ENCODE data around the gene CHAF1B. TPM values are rescaled to one million over a fixed set of nuclear protein-coding genes. Genes with fewer than 3 reads are reported as not detected.

CHAF1B gene
- polyA plus RNA-seq, 2 donors, result 2.1 to 3.2 TPM

DNA sequence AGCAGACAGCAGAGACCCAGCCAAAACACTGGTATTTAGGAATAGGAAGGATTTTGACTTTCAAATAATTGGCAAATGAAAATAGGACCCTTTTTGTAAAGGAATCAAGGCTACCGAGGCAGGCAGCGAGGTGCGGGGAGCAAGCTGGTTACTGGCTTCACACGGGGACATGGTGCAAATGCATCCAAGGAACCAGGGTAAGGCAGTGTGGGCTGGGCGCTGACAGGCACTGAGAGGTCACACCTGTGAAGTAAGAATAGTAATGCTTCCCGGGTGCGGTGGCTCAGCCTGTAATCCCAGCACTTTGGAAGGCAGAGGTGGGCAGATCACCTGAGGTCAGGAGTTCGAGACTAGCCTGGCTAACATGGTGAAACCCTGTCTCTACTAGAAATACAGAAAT lies 15.5 kb downstream of the CHAF1B start:
- no peak overlapping the region for H3K27ac ChIP-seq (ENCODE audit: low read depth in 2 of 2, low read length in 1 of 2)
- no peaks in the 10 kb centered on the region for H3K4me1 ChIP-seq (ENCODE audit: control insufficient read depth in 2 of 2, insufficient read depth in 2 of 2, low read length in 1 of 2)
- H3K27me3 ChIP-seq (ENCODE audit: control insufficient read depth in 1 of 2, insufficient read depth in 2 of 2, low read length in 2 of 2), result no peaks in the 10 kb centered on the region
- peaks cover 0 to 11% of the 10 kb centered on the region in 2 donors for H3K36me3 ChIP-seq (ENCODE audit: control insufficient read depth in 2 of 2, insufficient read depth in 2 of 2, low read length in 1 of 2)
- WGBS, 2 donors, result 95 to 97% methylated on average over 8 of the region's 8 CpGs
- no peaks in the 10 kb centered on the region for H3K9me3 ChIP-seq (ENCODE audit: control insufficient read depth in 2 of 2, insufficient read depth in 1 of 2, low read depth in 1 of 2, low read length in 1 of 2)
- no peak overlapping the region for H3K4me3 ChIP-seq (ENCODE audit: low read depth in 1 of 2, low read length in 2 of 2)

DNA sequence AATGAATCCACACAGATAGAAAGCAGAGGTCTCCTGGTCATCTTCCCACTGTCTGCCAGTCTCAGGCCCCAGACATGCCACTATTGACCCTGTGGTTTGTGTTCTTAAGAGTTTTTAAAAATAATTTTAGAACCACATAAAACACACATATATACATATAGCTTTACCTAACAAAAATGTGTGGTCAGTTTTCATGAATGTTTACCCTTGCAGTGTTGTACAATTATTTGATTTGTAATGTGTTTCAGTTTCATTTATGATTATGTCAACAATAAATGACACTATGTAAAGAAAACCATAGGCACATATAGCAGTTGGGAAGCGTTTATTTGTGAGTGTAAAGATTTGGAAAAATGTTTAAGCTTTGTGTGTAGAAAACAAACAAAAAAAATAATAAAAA lies 17.1 kb downstream of the CHAF1B start:
- Histone ChIP-seq H3K27ac (ENCODE audit: low read depth in 2 of 2, low read length in 1 of 2) (no peak overlapping the region), H3K4me3 (ENCODE audit: low read depth in 1 of 2, low read length in 2 of 2) (no peak overlapping the region), H3K27me3 (ENCODE audit: control insufficient read depth in 1 of 2, insufficient read depth in 2 of 2, low read length in 2 of 2) (no peaks in the 10 kb centered on the region), H3K9me3 (ENCODE audit: control insufficient read depth in 2 of 2, insufficient read depth in 1 of 2, low read depth in 1 of 2, low read length in 1 of 2) (no peaks in the 10 kb centered on the region), H3K36me3 (ENCODE audit: control insufficient read depth in 2 of 2, insufficient read depth in 2 of 2, low read length in 1 of 2) (peaks cover 0 to 8% of the 10 kb centered on the region in 2 donors), H3K4me1 (ENCODE audit: control insufficient read depth in 2 of 2, insufficient read depth in 2 of 2, low read length in 1 of 2) (no peaks in the 10 kb centered on the region)
- 69 to 85% methylated on average over 1 of the region's 1 CpG for WGBS, 2 donors

DNA sequence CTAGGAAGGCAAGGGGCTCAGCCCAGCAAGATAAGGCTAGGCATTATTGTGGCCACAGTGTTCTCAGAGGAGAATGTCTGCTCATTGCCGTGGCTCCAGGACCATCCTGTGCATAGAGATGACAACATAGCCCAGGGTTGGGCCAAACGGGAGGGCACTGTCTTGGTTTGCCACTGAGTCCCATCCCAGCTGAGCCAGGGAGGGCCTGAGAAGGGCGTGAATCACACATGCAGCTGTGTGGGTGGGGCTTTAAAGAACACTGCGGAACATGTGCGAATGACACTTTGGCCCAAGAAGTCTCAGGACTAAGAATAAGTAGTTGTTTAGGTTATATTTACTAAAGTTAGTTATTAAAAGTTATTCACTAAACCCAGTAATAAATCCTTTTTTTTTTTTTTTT lies 18.5 kb downstream of the CHAF1B start:
- WGBS, 2 donors, result 87 to 89% methylated on average over 5 of the region's 5 CpGs
- H3K36me3 ChIP-seq (ENCODE audit: control insufficient read depth in 2 of 2, insufficient read depth in 2 of 2, low read length in 1 of 2), result peaks cover 0 to 10% of the 10 kb centered on the region in 2 donors
- H3K27me3 ChIP-seq (ENCODE audit: control insufficient read depth in 1 of 2, insufficient read depth in 2 of 2, low read length in 2 of 2), result no peaks in the 10 kb centered on the region
- H3K4me1 ChIP-seq (ENCODE audit: control insufficient read depth in 2 of 2, insufficient read depth in 2 of 2, low read length in 1 of 2), result no peaks in the 10 kb centered on the region
- H3K27ac ChIP-seq (ENCODE audit: low read depth in 2 of 2, low read length in 1 of 2), result no peak overlapping the region
- no peak overlapping the region for H3K4me3 ChIP-seq (ENCODE audit: low read depth in 1 of 2, low read length in 2 of 2)
- H3K9me3 ChIP-seq (ENCODE audit: control insufficient read depth in 2 of 2, insufficient read depth in 1 of 2, low read depth in 1 of 2, low read length in 1 of 2), result no peaks in the 10 kb centered on the region

GRCh38 chr21:36408568-36408967 lies 23.4 kb downstream of the CHAF1B start:
- WGBS, 2 donors, result 89 to 91% methylated on average over 6 of the region's 6 CpGs

DNA sequence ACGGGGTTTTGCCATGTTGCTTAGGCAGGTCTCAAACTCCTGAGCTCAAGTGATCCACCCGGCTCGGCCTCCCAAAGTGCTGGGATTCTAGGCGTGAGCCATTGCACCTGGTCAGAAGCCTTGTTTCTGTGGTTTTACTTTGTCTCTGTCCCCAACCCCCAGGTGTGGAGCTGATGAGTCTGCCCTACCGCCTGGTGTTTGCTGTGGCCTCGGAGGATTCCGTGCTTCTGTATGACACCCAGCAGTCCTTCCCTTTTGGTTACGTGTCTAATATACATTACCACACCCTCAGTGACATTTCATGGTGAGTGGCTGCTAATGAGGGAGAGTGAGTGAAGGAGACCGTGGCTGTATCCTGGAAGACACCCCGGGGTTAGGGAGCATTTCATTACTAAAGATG lies 26.1 kb downstream of the CHAF1B start:
- 94% methylated on average over 10 of the region's 10 CpGs for WGBS, 2 donors
- no peaks in the 10 kb centered on the region for H3K27me3 ChIP-seq (ENCODE audit: control insufficient read depth in 1 of 2, insufficient read depth in 2 of 2, low read length in 2 of 2)
- H3K9me3 ChIP-seq (ENCODE audit: control insufficient read depth in 2 of 2, insufficient read depth in 1 of 2, low read depth in 1 of 2, low read length in 1 of 2), result no peaks in the 10 kb centered on the region
- H3K4me3 ChIP-seq (ENCODE audit: low read depth in 1 of 2, low read length in 2 of 2), result no peak overlapping the region
- H3K4me1 ChIP-seq (ENCODE audit: control insufficient read depth in 2 of 2, insufficient read depth in 2 of 2, low read length in 1 of 2), result no peaks in the 10 kb centered on the region
- H3K27ac ChIP-seq (ENCODE audit: low read depth in 2 of 2, low read length in 1 of 2), result no peak overlapping the region
- peaks cover 5 to 11% of the 10 kb centered on the region in 2 donors for H3K36me3 ChIP-seq (ENCODE audit: control insufficient read depth in 2 of 2, insufficient read depth in 2 of 2, low read length in 1 of 2)

More at GRCh38 chr21:36408568-36408967, 23.4 kb downstream of the CHAF1B start:
- H3K27ac ChIP-seq (ENCODE audit: low read depth in 2 of 2, low read length in 1 of 2), result no peak overlapping the region
- peaks cover 0 to 8% of the 10 kb centered on the region in 2 donors for H3K36me3 ChIP-seq (ENCODE audit: control insufficient read depth in 2 of 2, insufficient read depth in 2 of 2, low read length in 1 of 2)
- H3K9me3 ChIP-seq (ENCODE audit: control insufficient read depth in 2 of 2, insufficient read depth in 1 of 2, low read depth in 1 of 2, low read length in 1 of 2), result no peaks in the 10 kb centered on the region
- H3K27me3 ChIP-seq (ENCODE audit: control insufficient read depth in 1 of 2, insufficient read depth in 2 of 2, low read length in 2 of 2), result no peaks in the 10 kb centered on the region
- no peak overlapping the region for H3K4me3 ChIP-seq (ENCODE audit: low read depth in 1 of 2, low read length in 2 of 2)
- H3K4me1 ChIP-seq (ENCODE audit: control insufficient read depth in 2 of 2, insufficient read depth in 2 of 2, low read length in 1 of 2), result no peaks in the 10 kb centered on the region

DNA sequence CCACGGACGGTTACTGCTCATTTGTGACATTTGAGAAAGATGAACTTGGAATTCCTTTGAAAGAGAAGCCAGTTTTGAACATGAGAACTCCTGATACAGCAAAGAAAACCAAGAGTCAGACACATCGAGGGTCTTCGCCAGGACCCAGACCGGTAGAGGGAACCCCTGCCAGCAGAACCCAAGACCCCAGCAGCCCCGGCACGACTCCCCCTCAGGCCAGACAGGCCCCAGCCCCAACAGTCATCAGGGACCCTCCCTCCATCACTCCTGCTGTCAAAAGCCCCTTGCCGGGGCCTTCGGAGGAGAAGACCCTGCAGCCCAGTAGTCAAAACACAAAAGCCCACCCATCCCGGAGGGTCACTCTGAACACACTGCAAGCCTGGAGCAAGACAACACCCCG lies 27.7 kb downstream of the CHAF1B start:
- Histone ChIP-seq H3K36me3 (ENCODE audit: control insufficient read depth in 2 of 2, insufficient read depth in 2 of 2, low read length in 1 of 2) (peaks cover 5 to 11% of the 10 kb centered on the region in 2 donors), H3K9me3 (ENCODE audit: control insufficient read depth in 2 of 2, insufficient read depth in 1 of 2, low read depth in 1 of 2, low read length in 1 of 2) (no peaks in the 10 kb centered on the region), H3K4me1 (ENCODE audit: control insufficient read depth in 2 of 2, insufficient read depth in 2 of 2, low read length in 1 of 2) (no peaks in the 10 kb centered on the region), H3K27ac (ENCODE audit: low read depth in 2 of 2, low read length in 1 of 2) (no peak overlapping the region), H3K4me3 (ENCODE audit: low read depth in 1 of 2, low read length in 2 of 2) (no peak overlapping the region), H3K27me3 (ENCODE audit: control insufficient read depth in 1 of 2, insufficient read depth in 2 of 2, low read length in 2 of 2) (no peaks in the 10 kb centered on the region)
- 78 to 85% methylated on average over 11 of the region's 11 CpGs for WGBS, 2 donors

GRCh38 chr21:36415375-36415774 lies 30.2 kb downstream of the CHAF1B start:
- H3K36me3 ChIP-seq (ENCODE audit: control insufficient read depth in 2 of 2, insufficient read depth in 2 of 2, low read length in 1 of 2), result peaks cover 5 to 13% of the 10 kb centered on the region in 2 donors

DNA sequence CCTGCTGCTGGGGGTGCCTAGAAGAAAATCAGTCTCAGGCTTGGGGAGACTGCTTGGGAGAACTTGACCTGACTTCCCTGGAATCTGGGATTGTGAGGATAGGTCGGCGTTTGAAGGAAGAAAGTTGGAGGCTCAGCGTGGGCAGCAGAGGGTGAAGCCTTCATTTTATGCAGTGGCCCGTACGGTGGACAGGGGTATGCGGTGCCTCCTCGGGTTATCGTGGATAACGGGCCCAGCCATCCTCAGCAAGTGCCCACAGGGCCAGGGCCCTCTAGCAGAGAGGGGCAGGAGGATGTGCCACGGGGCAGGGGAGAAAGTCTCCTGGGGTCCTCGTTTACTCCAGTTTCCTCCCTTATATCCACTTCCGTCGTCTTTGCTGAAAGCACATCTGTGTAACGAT lies 34.0 kb downstream of the CHAF1B start:
- WGBS, 2 donors, result 82 to 84% methylated on average over 14 of the region's 14 CpGs
- Histone ChIP-seq H3K9me3 (ENCODE audit: control insufficient read depth in 2 of 2, insufficient read depth in 1 of 2, low read depth in 1 of 2, low read length in 1 of 2) (no peaks in the 10 kb centered on the region), H3K4me3 (ENCODE audit: low read depth in 1 of 2, low read length in 2 of 2) (no peak overlapping the region), H3K27me3 (ENCODE audit: control insufficient read depth in 1 of 2, insufficient read depth in 2 of 2, low read length in 2 of 2) (no peaks in the 10 kb centered on the region), H3K36me3 (ENCODE audit: control insufficient read depth in 2 of 2, insufficient read depth in 2 of 2, low read length in 1 of 2) (peaks cover 0 to 7% of the 10 kb centered on the region in 2 donors), H3K4me1 (ENCODE audit: control insufficient read depth in 2 of 2, insufficient read depth in 2 of 2, low read length in 1 of 2) (peaks cover 0 to 2% of the 10 kb centered on the region in 2 donors), H3K27ac (ENCODE audit: low read depth in 2 of 2, low read length in 1 of 2) (no peak overlapping the region)

More at GRCh38 chr21:36415375-36415774, 30.2 kb downstream of the CHAF1B start:
- 93 to 96% methylated on average over 6 of the region's 6 CpGs for WGBS, 2 donors
- Histone ChIP-seq H3K4me3 (ENCODE audit: low read depth in 1 of 2, low read length in 2 of 2) (no peak overlapping the region), H3K27me3 (ENCODE audit: control insufficient read depth in 1 of 2, insufficient read depth in 2 of 2, low read length in 2 of 2) (no peaks in the 10 kb centered on the region), H3K9me3 (ENCODE audit: control insufficient read depth in 2 of 2, insufficient read depth in 1 of 2, low read depth in 1 of 2, low read length in 1 of 2) (no peaks in the 10 kb centered on the region), H3K4me1 (ENCODE audit: control insufficient read depth in 2 of 2, insufficient read depth in 2 of 2, low read length in 1 of 2) (peaks cover 0 to 2% of the 10 kb centered on the region in 2 donors), H3K27ac (ENCODE audit: low read depth in 2 of 2, low read length in 1 of 2) (no peak overlapping the region)

GRCh38 chr21:36419996-36420395 lies 34.8 kb downstream of the CHAF1B start:
- Histone ChIP-seq H3K4me3 (ENCODE audit: low read depth in 1 of 2, low read length in 2 of 2) (no peak overlapping the region), H3K9me3 (ENCODE audit: control insufficient read depth in 2 of 2, insufficient read depth in 1 of 2, low read depth in 1 of 2, low read length in 1 of 2) (no peaks in the 10 kb centered on the region), H3K27me3 (ENCODE audit: control insufficient read depth in 1 of 2, insufficient read depth in 2 of 2, low read length in 2 of 2) (no peaks in the 10 kb centered on the region), H3K4me1 (ENCODE audit: control insufficient read depth in 2 of 2, insufficient read depth in 2 of 2, low read length in 1 of 2) (peaks cover 0 to 2% of the 10 kb centered on the region in 2 donors), H3K27ac (ENCODE audit: low read depth in 2 of 2, low read length in 1 of 2) (no peak overlapping the region), H3K36me3 (ENCODE audit: control insufficient read depth in 2 of 2, insufficient read depth in 2 of 2, low read length in 1 of 2) (peaks cover 0 to 7% of the 10 kb centered on the region in 2 donors)
- 16 to 17% methylated on average over 8 of the region's 8 CpGs for WGBS, 2 donors

DNA sequence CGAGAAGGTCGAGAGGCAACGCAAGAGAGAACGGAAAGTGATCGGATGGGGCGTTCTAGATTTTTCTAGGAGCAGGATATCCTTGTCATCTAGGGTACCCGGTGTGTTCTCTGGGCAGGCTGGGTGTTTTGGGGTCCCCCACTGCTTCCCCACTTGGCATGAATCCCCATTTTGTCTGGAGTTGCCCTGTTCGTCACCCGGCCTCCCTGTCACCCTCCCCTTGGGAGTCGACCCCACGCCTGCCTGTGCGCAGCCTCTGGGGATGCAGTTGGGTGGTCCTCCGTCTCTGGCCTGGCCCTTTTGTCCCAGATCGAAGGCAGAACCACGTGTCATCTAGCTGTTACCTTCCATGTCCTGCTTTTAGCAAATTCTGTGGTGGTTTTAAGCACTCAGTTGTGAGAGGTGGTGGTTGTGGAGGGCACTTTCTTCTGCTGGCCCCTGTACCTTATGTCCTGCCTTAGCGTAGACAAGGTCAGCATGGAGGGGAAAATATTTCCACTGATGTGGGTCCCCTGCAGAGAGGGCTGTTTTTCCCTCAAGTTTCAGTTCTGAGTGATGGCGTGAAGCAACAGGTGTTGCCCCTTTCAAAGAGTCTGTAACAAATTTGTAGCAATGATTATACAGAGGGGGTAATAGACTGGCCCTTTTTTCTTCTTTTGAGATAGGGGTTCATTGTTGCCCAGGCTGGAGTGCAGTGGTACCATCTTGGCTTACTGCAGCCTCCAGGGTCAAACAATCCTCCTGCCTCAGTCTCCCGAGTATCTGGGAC lies 35.6 kb downstream of the CHAF1B start:
- Histone ChIP-seq H3K9me3 (ENCODE audit: control insufficient read depth in 2 of 2, insufficient read depth in 1 of 2, low read depth in 1 of 2, low read length in 1 of 2) (no peaks in the 10 kb centered on the region), H3K27me3 (ENCODE audit: control insufficient read depth in 1 of 2, insufficient read depth in 2 of 2, low read length in 2 of 2) (no peaks in the 10 kb centered on the region), H3K36me3 (ENCODE audit: control insufficient read depth in 2 of 2, insufficient read depth in 2 of 2, low read length in 1 of 2) (peaks cover 0 to 7% of the 10 kb centered on the region in 2 donors), H3K27ac (ENCODE audit: low read depth in 2 of 2, low read length in 1 of 2) (no peak overlapping the region), H3K4me1 (ENCODE audit: control insufficient read depth in 2 of 2, insufficient read depth in 2 of 2, low read length in 1 of 2) (peaks cover 0 to 2% of the 10 kb centered on the region in 2 donors), H3K4me3 (ENCODE audit: low read depth in 1 of 2, low read length in 2 of 2) (no peak overlapping the region)
- 88 to 89% methylated on average over 18 of the region's 18 CpGs for WGBS, 2 donors
